Tibial artery (tissue), 4 donors: Measurements from ENCODE around the gene CDSN.

Experiments
- DNase-seq, 2 donors: peaks; one replicate each; pipeline ENCODE4 v3.0.0-alpha.2; 2019
- H3K27ac ChIP-seq, 2 donors: fragments of 200-600 bp; sonication (generic) in 1 of 2; 1 replicate in 1 of 2; 2 replicates in 1 of 2; pipeline ENCODE4 v1.5.1; 2018 to 2019; ENCODE audit warnings: mild to moderate bottlenecking in 1 of 2
- H3K27me3 ChIP-seq, 2 donors: fragments of 200-600 bp; sonication (generic) in 1 of 2; one replicate each; pipeline versions ENCODE4 v1.5.1 to v1.6.0; 2016 to 2019
- H3K36me3 ChIP-seq, 3 donors: fragments of 200-600 bp; sonication (generic) in 2 of 3; one replicate each; pipeline ENCODE4 v1.5.1; 2016 to 2019; ENCODE audit warnings: mild to moderate bottlenecking in 2 of 3
- H3K4me1 ChIP-seq, 4 donors: fragments of 200-600 bp; sonication (generic) in 2 of 4; 1 replicate in 3 of 4; 2 replicates in 1 of 4; pipeline ENCODE4 v1.5.1; 2016 to 2019
- H3K4me3 ChIP-seq, 2 donors: fragments of 200-600 bp; sonication (generic) in 1 of 2; 1 replicate in 1 of 2; 2 replicates in 1 of 2; pipeline ENCODE4 v1.5.1; 2018 to 2019; ENCODE audit warnings: mild to moderate bottlenecking in 2 of 2
- H3K9me3 ChIP-seq, 3 donors: fragments of 200-600 bp; sonication (generic) in 1 of 3; one replicate each; pipeline ENCODE4 v1.5.1; 2016 to 2019
- CTCF ChIP-seq, 2 experiments: fragments of 200-600 bp in 1 of 2; fragments of 450-650 bp in 1 of 2; IDR thresholded peaks; one replicate each; pipeline ENCODE4 v1.5.1; 2017 to 2019; ENCODE audit warnings: antibody characterized with exemption in 2 of 2, mild to moderate bottlenecking in 1 of 2, moderate library complexity in 1 of 2
- intact Hi-C: fragments of 100-400 bp; cut with DNase I; formaldehyde crosslinking; loops from one replicate; pipeline ENCODE4 v1.15.0; 2023; ENCODE audit warnings: low total_unique reads

The CDSN gene

DNA sequence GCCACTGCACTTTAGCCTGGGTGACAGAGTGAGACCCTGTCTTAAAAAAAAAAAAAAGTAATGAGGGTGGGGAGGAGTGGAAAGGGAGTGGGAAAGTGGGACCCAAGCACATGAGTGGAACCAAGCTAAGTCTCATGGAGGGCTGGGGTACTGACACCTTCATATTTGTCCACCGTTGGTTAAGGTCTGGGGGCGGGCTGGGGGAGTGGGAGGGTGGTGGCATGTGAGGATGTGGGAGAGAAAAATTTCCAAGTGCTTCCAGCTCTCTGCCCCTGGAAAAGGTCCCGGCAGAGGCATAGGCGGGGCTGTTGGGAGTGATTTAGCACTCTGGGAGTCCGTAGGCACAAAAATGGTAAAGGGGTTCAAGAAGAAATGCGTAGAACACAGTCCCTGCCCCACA is 12.6 kb upstream of the CDSN start:
- Histone ChIP-seq H3K27ac (no peak overlapping the region), H3K36me3 (no peaks in the 10 kb centered on the region), H3K4me3 (no peak overlapping the region), H3K4me1 (peaks cover 0 to 11% (median 2%) of the 10 kb centered on the region in 4 donors), H3K9me3 (no peaks in the 10 kb centered on the region), H3K27me3 (peaks cover 0 to under 1% of the 10 kb centered on the region in 2 donors)
- no peak for TF ChIP-seq CTCF (IDR thresholded peaks at IDR 0.05)
- no peak for DNase-seq
- intact Hi-C loops: no loop called here

- Histone ChIP-seq H3K27me3 (no peaks in the 10 kb centered on the region), H3K27ac (no peak overlapping the region), H3K4me1 (peaks cover 0 to 4% (median 0%) of the 10 kb centered on the region in 4 donors), H3K9me3 (no peaks in the 10 kb centered on the region), H3K4me3 (no peak overlapping the region), H3K36me3 (no peaks in the 10 kb centered on the region)
- DNase-seq: no peak
- intact Hi-C loops: no loop called here
- TF ChIP-seq CTCF (IDR thresholded peaks at IDR 0.05): no peak
Measured at GRCh38 chr6:31131595-31131994, 11.3 kb upstream of the CDSN start.

DNA sequence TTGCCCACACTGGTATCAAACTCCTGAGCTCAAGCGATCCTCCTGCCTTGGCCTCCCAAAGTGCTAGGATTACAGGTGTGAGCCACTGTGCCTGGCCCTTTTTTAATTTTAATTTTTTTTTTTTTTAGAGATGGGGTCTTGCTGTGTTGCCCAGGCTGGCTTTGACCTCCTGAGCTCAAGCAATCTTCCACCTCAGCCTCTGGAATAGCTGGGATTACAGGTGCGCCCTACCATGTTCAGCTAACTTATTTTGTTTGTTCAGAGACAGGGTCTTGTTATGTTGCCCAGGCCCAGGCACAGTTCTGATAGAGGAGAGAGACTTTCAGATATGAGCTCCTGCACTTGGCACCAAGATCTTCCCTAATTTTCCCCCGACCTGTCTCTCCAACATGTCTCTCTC is 10.5 kb upstream of the CDSN start:
- no peak overlapping the region for H3K4me3 ChIP-seq
- no peak for TF ChIP-seq CTCF (IDR thresholded peaks at IDR 0.05)
- H3K9me3 ChIP-seq: no peaks in the 10 kb centered on the region
- peaks cover 0 to 7% (median 2%) of the 10 kb centered on the region in 4 donors for H3K4me1 ChIP-seq
- H3K27ac ChIP-seq: no peak overlapping the region
- H3K36me3 ChIP-seq: no peaks in the 10 kb centered on the region
- H3K27me3 ChIP-seq: no peaks in the 10 kb centered on the region
- no peak for DNase-seq
- intact Hi-C loops: no loop called here

GRCh38 chr6:31129130-31129529 is 8.9 kb upstream of the CDSN start:
- H3K4me3 ChIP-seq: no peak overlapping the region
- no peaks in the 10 kb centered on the region for H3K36me3 ChIP-seq
- H3K9me3 ChIP-seq: no peaks in the 10 kb centered on the region
- H3K4me1 ChIP-seq: peaks cover 0 to 12% (median 5%) of the 10 kb centered on the region in 4 donors
- TF ChIP-seq CTCF (IDR thresholded peaks at IDR 0.05): no peak
- H3K27ac ChIP-seq: no peak overlapping the region
- DNase-seq: no peak
- no peaks in the 10 kb centered on the region for H3K27me3 ChIP-seq
- intact Hi-C loops: no loop called here

- no peak overlapping the region for H3K27ac ChIP-seq
Measured at GRCh38 chr6:31128093-31128676, 7.9 kb upstream of the CDSN start.

More at GRCh38 chr6:31128093-31128676, 7.9 kb upstream of the CDSN start:
- TF ChIP-seq CTCF (IDR thresholded peaks at IDR 0.05): peak; percentile 61 to 90
- intact Hi-C loops: no loop called here
- no peaks in the 10 kb centered on the region for H3K27me3 ChIP-seq
- H3K4me1 ChIP-seq: peaks cover 0 to 18% (median 9%) of the 10 kb centered on the region in 4 donors
- peak in 1 of 2 donors; percentile 45 for DNase-seq
- H3K9me3 ChIP-seq: no peaks in the 10 kb centered on the region
- no peak overlapping the region for H3K4me3 ChIP-seq
- H3K36me3 ChIP-seq: no peaks in the 10 kb centered on the region
